HepG2 (cell line): Measurements from ENCODE around the gene EFNA3. TPM values are rescaled to one million over a fixed set of nuclear protein-coding genes. Genes with fewer than 3 reads are reported as not detected.

ENCODE experiments used
- ASH2L ChIP-seq: fragments of 300-600, 200-600 bp; sonication (generic); IDR thresholded peaks from 2 replicates; pipeline ENCODE4 v1.7.0; 2017; ENCODE audit warnings: low read depth, mild to moderate bottlenecking, moderate library complexity, mixed read lengths, low read length; ENCODE audit not compliant: insufficient read length
- ATF7 ChIP-seq, 2 experiments: fragments of 450-650 bp in 1 of 2; sonication (generic) in 1 of 2; formaldehyde crosslinking in 1 of 2; IDR thresholded peaks; 2 replicates each; pipeline versions ENCODE4 v1.4.0 to v1.6.1; 2016 to 2020; ENCODE audit warnings: antibody characterized with exemption in 1 of 2, mild to moderate bottlenecking in 1 of 2, missing genetic modification reagents in 1 of 2
- BRCA1 ChIP-seq: sonication (generic); formaldehyde crosslinking; IDR thresholded peaks from 2 replicates; pipeline ENCODE4 v1.4.0; 2020; ENCODE audit warnings: missing genetic modification reagents
- FOXM1 ChIP-seq: sonication (generic); formaldehyde crosslinking; IDR thresholded peaks from 2 replicates; pipeline ENCODE4 v1.5.0; 2020; ENCODE audit warnings: missing genetic modification reagents
- KAT7 ChIP-seq: IDR thresholded peaks from 2 replicates; pipeline ENCODE4 v1.6.1; 2018; ENCODE audit warnings: borderline replicate concordance, missing compliant biosample characterization
- MAZ ChIP-seq, 2 experiments: sonication (generic) in 1 of 2; formaldehyde crosslinking in 1 of 2; IDR thresholded peaks; 2 replicates each; pipeline versions ENCODE4 v1.5.0 to v1.6.1; 2012 to 2020; ENCODE audit warnings: low read depth in 2 of 2, mild to moderate bottlenecking in 2 of 2, borderline replicate concordance in 1 of 2, improper control_type of control experiment in 1 of 2, low read length in 1 of 2, missing genetic modification reagents in 1 of 2, moderate library complexity in 1 of 2
- MTF2 ChIP-seq: sonication (generic); formaldehyde crosslinking; IDR thresholded peaks from 2 replicates; pipeline ENCODE4 v1.5.0; 2020; ENCODE audit warnings: missing genetic modification reagents, borderline replicate concordance
- RAD21 ChIP-seq: fragments of 450-650 bp; formaldehyde crosslinking; IDR thresholded peaks from 2 replicates; pipeline ENCODE4 v1.5.0; 2020; ENCODE audit warnings: mild to moderate bottlenecking
- TCF7 ChIP-seq: sonication (generic); IDR thresholded peaks from 2 replicates; pipeline ENCODE4 v1.6.1; 2016; ENCODE audit warnings: antibody characterized with exemption, low read depth
- ZC3H13 ChIP-seq: sonication (generic); formaldehyde crosslinking; IDR thresholded peaks from 2 replicates; pipeline ENCODE4 v1.8.1; 2023; ENCODE audit warnings: mild to moderate bottlenecking, missing genetic modification reagents, moderate library complexity
- ZC3H4 ChIP-seq: sonication (generic); formaldehyde crosslinking; IDR thresholded peaks from 2 replicates; pipeline ENCODE4 v1.4.0; 2020; ENCODE audit warnings: missing genetic modification reagents, borderline replicate concordance
- ZFP1 ChIP-seq: IDR thresholded peaks from 2 replicates; pipeline ENCODE4 v1.6.1; 2016
- ZFP62 ChIP-seq: sonication (generic); formaldehyde crosslinking; IDR thresholded peaks from 2 replicates; pipeline ENCODE4 v1.4.0; 2020; ENCODE audit warnings: missing genetic modification reagents
- ZFP82 ChIP-seq: sonication (generic); formaldehyde crosslinking; IDR thresholded peaks from 2 replicates; pipeline ENCODE4 v1.5.1; 2020; ENCODE audit warnings: mild to moderate bottlenecking, missing genetic modification reagents, borderline replicate concordance
- ZNF234 ChIP-seq: sonication (generic); formaldehyde crosslinking; conservative IDR thresholded peaks from 2 replicates; pipeline ENCODE4 v1.5.1; 2020; ENCODE audit warnings: mild to moderate bottlenecking, missing genetic modification reagents
- ZNF446 ChIP-seq: sonication (generic); formaldehyde crosslinking; IDR thresholded peaks from 2 replicates; pipeline ENCODE4 v1.5.0; 2020; ENCODE audit warnings: mild to moderate bottlenecking, missing genetic modification reagents
- ZNF549 ChIP-seq: sonication (generic); formaldehyde crosslinking; IDR thresholded peaks from 2 replicates; pipeline ENCODE4 v1.5.0; 2020; ENCODE audit warnings: missing genetic modification reagents
- ZNF607 ChIP-seq: sonication (generic); formaldehyde crosslinking; IDR thresholded peaks from 2 replicates; pipeline ENCODE4 v1.5.1; 2020; ENCODE audit warnings: missing genetic modification reagents, mild to moderate bottlenecking, borderline replicate concordance
- ZSCAN30 ChIP-seq: sonication (generic); formaldehyde crosslinking; IDR thresholded peaks from 2 replicates; pipeline ENCODE4 v1.5.0; 2020; ENCODE audit warnings: mild to moderate bottlenecking, missing genetic modification reagents
- polyA plus RNA-seq, 8 experiments: library from polyadenylated mRNA; depleted of rRNA in 3 of 8; stranded (reverse) in 7 of 8; unstranded in 1 of 8; fragments of >200 nt; fragmentation: Illumina TruSeq in 4 of 8; extraction: Trizol in 4 of 8; gene quantifications; 2 replicates each; pipeline versions ENCODE4 v1.2.1 to v1.2.3, GENCODE V29; 2011 to 2016; ENCODE audit warnings: low read depth in 4 of 8, missing spikeins in 1 of 8, mixed read lengths in 1 of 8; ENCODE audit not compliant: insufficient read depth in 1 of 8
- total RNA-seq, 5 experiments: library from RNA; depleted of rRNA; stranded (reverse); fragments of >200 nt; fragmentation: Illumina TruSeq; extraction: Trizol; gene quantifications; 2 replicates each; pipeline ENCODE4 v1.2.3, GENCODE V29; 2016; ENCODE audit warnings: low read depth in 1 of 5
- TF ChIP-seq, protein P1 (sequence below): sonication (generic); formaldehyde crosslinking; IDR thresholded peaks from 2 replicates; pipeline ENCODE4 v1.4.0; 2020; ENCODE audit warnings: mild to moderate bottlenecking, low read depth, missing genetic modification reagents
- TF ChIP-seq, protein P2 (sequence below): sonication (generic); formaldehyde crosslinking; IDR thresholded peaks from 2 replicates; pipeline ENCODE4 v1.4.0; 2020; ENCODE audit warnings: missing genetic modification reagents
- TF ChIP-seq, protein P3 (sequence below): sonication (generic); formaldehyde crosslinking; IDR thresholded peaks from 2 replicates; pipeline ENCODE4 v1.4.0; 2020; ENCODE audit warnings: missing genetic modification reagents, borderline replicate concordance
- TF ChIP-seq, protein P4 (sequence below): sonication (generic); formaldehyde crosslinking; IDR thresholded peaks from 2 replicates; pipeline ENCODE4 v1.5.1; 2020; ENCODE audit warnings: missing genetic modification reagents, mild to moderate bottlenecking, borderline replicate concordance
- TF ChIP-seq, protein P5 (sequence below): IDR thresholded peaks from 2 replicates; pipeline ENCODE4 v1.6.1; 2016; ENCODE audit warnings: missing biosample characterization, missing genetic modification reagents, low read depth

Gene EFNA3
- total and polyA plus RNA-seq, 2 of the 13 experiments (the other 11 are each of a cell fraction or from before 2014, with no cell fraction given), result 1.0 to 5.7 TPM

DNA sequence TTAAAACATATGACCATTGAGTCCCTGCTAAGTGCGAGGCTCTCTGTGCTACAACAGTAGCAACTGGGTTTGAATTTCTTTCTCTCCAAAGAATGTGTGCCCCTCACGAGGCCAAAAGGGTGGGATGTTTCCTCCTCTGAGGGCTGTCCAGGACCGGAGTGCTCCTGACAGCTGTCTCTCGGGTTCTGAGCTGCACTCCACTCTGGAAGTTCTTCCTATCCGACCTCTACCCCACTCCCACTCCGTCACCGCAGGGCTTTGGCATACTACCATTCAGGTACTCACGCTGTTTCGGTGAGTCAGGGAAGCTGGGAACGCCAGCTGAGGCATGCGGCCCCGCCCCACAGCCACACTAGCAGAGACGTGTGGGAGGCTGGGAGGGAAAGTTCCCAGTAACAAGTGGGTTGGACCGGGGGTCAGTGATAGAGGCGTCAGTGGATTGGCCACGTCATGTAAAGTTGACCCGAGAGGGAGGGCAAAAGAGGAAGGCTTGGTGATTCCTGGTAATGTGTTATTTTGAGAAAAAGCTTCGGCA is 56.3 kb downstream of the EFNA3 start (continued):
- TF ChIP-seq, protein P1, sequence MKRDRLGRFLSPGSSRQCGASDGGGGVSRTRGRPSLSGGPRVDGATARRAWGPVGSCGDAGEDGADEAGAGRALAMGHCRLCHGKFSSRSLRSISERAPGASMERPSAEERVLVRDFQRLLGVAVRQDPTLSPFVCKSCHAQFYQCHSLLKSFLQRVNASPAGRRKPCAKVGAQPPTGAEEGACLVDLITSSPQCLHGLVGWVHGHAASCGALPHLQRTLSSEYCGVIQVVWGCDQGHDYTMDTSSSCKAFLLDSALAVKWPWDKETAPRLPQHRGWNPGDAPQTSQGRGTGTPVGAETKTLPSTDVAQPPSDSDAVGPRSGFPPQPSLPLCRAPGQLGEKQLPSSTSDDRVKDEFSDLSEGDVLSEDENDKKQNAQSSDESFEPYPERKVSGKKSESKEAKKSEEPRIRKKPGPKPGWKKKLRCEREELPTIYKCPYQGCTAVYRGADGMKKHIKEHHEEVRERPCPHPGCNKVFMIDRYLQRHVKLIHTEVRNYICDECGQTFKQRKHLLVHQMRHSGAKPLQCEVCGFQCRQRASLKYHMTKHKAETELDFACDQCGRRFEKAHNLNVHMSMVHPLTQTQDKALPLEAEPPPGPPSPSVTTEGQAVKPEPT (CRISPR knock-in tag), result no peak
- TF ChIP-seq KAT7 (CRISPR knock-in tag) (0 out of 2 replicates have a peak, but pooled peaks have one; percentile 12), ZSCAN30 (CRISPR knock-in tag) (no peak; the same call in 1 of the 2 replicates), ZC3H13 (no peak; the same call in 1 of the 2 replicates), RAD21 (CRISPR knock-in tag) (no peak), ZNF607 (CRISPR knock-in tag) (0 out of 2 replicates have a peak, but pooled peaks have one; percentile 54), ZC3H4 (CRISPR knock-in tag) (peak; percentile 84; the same call in 1 of the 2 replicates), MAZ (IDR thresholded peaks at IDR 0.05; ENCODE audit: borderline replicate concordance, low read depth, low read length) (no peak), MAZ (CRISPR knock-in tag; IDR thresholded peaks at IDR 0.05; ENCODE audit: low read depth) (no peak), ATF7 (IDR thresholded peaks at IDR 0.05) (no peak), ATF7 (CRISPR knock-in tag; IDR thresholded peaks at IDR 0.05) (no peak), MTF2 (CRISPR knock-in tag) (no peak), ZFP82 (CRISPR knock-in tag) (no peak), ZNF549 (CRISPR knock-in tag) (no peak), ZNF446 (no peak), ZNF234 (no peak; the same call in 1 of the 2 replicates), TCF7 (no peak), FOXM1 (CRISPR knock-in tag) (no peak), BRCA1 (peak; percentile 75; the same call in 1 of the 2 replicates), ASH2L (no peak), ZFP1 (CRISPR knock-in tag) (no peak), ZFP62 (no peak)
- TF ChIP-seq, protein P2, sequence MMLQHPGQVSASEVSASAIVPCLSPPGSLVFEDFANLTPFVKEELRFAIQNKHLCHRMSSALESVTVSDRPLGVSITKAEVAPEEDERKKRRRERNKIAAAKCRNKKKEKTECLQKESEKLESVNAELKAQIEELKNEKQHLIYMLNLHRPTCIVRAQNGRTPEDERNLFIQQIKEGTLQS (CRISPR knock-in tag), result no peak
- TF ChIP-seq, protein P3, sequence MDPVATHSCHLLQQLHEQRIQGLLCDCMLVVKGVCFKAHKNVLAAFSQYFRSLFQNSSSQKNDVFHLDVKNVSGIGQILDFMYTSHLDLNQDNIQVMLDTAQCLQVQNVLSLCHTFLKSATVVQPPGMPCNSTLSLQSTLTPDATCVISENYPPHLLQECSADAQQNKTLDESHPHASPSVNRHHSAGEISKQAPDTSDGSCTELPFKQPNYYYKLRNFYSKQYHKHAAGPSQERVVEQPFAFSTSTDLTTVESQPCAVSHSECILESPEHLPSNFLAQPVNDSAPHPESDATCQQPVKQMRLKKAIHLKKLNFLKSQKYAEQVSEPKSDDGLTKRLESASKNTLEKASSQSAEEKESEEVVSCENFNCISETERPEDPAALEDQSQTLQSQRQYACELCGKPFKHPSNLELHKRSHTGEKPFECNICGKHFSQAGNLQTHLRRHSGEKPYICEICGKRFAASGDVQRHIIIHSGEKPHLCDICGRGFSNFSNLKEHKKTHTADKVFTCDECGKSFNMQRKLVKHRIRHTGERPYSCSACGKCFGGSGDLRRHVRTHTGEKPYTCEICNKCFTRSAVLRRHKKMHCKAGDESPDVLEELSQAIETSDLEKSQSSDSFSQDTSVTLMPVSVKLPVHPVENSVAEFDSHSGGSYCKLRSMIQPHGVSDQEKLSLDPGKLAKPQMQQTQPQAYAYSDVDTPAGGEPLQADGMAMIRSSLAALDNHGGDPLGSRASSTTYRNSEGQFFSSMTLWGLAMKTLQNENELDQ, result no peak
- TF ChIP-seq, protein P4, sequence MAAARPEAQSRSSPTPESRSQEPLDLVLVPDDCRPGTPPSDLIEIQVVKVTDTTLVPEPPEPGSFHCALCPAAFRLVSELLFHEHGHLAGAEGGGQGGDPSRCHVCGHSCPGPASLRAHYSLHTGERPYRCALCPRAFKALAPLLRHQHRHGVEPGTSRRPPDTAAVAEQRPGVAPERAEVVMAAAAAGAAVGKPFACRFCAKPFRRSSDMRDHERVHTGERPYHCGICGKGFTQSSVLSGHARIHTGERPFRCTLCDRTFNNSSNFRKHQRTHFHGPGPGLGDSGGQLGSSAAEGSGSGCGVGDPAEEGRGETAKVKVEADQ (CRISPR knock-in tag), result no peak
- TF ChIP-seq, protein P5, sequence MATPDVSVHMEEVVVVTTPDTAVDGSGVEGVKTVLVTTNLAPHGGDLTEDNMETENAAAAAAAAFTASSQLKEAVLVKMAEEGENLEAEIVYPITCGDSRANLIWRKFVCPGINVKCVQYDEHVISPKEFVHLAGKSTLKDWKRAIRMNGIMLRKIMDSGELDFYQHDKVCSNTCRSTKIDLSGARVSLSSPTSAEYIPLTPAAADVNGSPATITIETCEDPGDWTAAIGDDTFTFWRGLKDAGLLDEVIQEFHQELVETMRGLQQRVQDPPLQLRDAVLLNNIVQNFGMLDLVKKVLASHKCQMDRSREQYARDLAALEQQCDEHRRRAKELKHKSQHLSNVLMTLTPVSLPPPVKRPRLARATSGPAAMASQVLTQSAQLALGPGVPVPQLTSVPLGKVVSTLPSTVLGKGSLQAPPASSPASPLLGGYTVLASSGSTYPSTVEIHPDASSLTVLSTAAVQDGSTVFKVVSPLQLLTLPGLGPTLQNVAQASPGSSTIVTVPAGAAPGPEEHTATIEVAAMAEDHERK (CRISPR knock-in tag), result no peak
